Measurements from ENCODE around the gene KCNJ10. TPM values are rescaled to one million over a fixed set of nuclear protein-coding genes. Genes with fewer than 3 reads are reported as not detected.
"Not testable (repeated sequence)": the region's sequence is repeated elsewhere in the genome, so short reads cannot be mapped to it uniquely, and the experiment has no call there.

KCNJ10 gene
- polyA plus RNA-seq, 1 experiment = not detected

DNA sequence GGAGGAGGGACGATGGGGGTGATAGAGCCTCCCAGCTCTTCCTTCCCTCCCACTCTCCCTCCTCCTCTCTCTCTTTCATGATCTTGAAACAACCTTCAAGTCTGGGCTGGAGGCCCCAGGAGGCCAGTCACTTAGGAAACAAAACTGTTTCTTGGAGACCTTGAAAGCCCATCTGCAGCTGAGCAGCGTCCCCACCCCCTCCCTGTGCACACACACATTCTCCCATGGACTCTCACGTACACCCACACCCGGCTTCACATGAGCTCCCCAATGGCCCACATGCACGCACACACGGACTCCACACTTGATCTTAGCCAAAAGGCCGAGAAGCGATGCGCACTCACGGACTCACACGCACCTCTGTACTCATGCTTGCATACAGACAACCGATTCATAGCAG lies 42.4 kb upstream of the KCNJ10 start:
- Histone ChIP-seq H3K27ac (ENCODE audit: low read depth, low read length) (no peak overlapping the region), H3K27me3 (ENCODE audit: control insufficient read depth, insufficient read depth, low read length) (peaks cover 32% of the 10 kb centered on the region), H3K9me3 (ENCODE audit: control insufficient read depth, insufficient read depth, low read length) (no peaks in the 10 kb centered on the region), H3K4me3 (ENCODE audit: low read depth, low read length) (no peak overlapping the region)
- ChIA-PET CTCF (interaction anchor here (1.0 to 1.4 kb wide), 2 partner anchors 107 to 139 kb away, joined by 3 to 5 read pairs; no protein-coding TSS in a partner anchor), POLR2A (no interaction called here)
- no peak for DNase-seq (ENCODE audit: low read depth, low spot score)
- TF ChIP-seq, protein P1, sequence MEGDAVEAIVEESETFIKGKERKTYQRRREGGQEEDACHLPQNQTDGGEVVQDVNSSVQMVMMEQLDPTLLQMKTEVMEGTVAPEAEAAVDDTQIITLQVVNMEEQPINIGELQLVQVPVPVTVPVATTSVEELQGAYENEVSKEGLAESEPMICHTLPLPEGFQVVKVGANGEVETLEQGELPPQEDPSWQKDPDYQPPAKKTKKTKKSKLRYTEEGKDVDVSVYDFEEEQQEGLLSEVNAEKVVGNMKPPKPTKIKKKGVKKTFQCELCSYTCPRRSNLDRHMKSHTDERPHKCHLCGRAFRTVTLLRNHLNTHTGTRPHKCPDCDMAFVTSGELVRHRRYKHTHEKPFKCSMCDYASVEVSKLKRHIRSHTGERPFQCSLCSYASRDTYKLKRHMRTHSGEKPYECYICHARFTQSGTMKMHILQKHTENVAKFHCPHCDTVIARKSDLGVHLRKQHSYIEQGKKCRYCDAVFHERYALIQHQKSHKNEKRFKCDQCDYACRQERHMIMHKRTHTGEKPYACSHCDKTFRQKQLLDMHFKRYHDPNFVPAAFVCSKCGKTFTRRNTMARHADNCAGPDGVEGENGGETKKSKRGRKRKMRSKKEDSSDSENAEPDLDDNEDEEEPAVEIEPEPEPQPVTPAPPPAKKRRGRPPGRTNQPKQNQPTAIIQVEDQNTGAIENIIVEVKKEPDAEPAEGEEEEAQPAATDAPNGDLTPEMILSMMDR (IDR thresholded peaks at IDR 0.05; ENCODE audit: low read depth, low read length) = no peak

DNA sequence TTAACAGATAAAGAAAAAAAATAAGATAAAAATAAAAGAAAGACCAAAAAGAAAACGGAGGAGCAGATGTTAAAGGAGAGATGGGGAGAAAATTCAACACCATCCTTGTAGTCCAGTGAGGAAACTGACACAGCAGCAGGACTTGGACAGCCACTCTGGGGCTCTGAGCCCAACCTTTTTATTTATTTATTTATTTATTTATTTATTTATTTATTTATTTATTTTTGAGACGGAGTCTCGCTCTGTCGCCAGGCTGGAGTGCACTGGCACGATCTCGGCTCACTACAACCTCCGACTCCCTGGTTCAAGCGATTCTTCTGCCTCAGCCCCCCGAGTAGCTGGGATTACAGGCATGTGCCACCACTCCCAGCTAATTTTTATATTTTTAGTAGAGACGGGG lies 41.5 kb upstream of the KCNJ10 start:
- not testable (repeated sequence) for H3K9me3 ChIP-seq (ENCODE audit: control insufficient read depth, insufficient read depth, low read length); H3K4me3 ChIP-seq (ENCODE audit: low read depth, low read length); DNase-seq (ENCODE audit: low read depth, low spot score); H3K27ac ChIP-seq (ENCODE audit: low read depth, low read length)
- CTCF ChIA-PET = interaction anchor here (1.7 kb wide), 1 partner anchor 140 kb away, joined by 6 read pairs; no protein-coding TSS in a partner anchor
- POLR2A ChIA-PET = interaction anchor here (0.7 kb wide), 1 partner anchor 110 kb away, joined by 3 read pairs; no protein-coding TSS in a partner anchor
- peaks cover 33% of the 10 kb centered on the region for H3K27me3 ChIP-seq (ENCODE audit: control insufficient read depth, insufficient read depth, low read length)

DNA sequence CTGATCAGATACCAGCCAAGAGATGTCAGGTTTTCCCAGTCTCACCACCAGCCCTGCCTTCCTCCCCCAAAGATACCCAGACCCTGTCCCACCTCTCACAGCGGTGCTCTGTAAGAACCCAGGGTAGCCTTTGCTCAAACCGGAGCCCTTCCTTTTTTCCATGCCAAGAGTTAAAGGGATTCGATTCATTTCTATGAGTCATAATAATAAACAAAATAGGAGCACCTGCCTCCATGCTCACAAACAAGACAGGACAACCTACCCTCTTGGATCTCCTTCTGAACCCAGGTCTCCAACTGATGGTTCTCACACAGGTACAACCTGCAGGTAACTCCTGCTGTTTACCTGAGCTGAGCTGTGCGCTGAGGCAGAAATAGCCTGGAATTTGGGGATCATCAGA lies 39.7 kb upstream of the KCNJ10 start:
- CTCF ChIA-PET = interaction anchor here (0.9 to 3.6 kb wide), 16 partner anchors 8 to 266 kb away, joined by 3 to 21 read pairs (median 6); partner anchors contain the start of gene CASQ1
- POLR2A ChIA-PET = no interaction called here

DNA sequence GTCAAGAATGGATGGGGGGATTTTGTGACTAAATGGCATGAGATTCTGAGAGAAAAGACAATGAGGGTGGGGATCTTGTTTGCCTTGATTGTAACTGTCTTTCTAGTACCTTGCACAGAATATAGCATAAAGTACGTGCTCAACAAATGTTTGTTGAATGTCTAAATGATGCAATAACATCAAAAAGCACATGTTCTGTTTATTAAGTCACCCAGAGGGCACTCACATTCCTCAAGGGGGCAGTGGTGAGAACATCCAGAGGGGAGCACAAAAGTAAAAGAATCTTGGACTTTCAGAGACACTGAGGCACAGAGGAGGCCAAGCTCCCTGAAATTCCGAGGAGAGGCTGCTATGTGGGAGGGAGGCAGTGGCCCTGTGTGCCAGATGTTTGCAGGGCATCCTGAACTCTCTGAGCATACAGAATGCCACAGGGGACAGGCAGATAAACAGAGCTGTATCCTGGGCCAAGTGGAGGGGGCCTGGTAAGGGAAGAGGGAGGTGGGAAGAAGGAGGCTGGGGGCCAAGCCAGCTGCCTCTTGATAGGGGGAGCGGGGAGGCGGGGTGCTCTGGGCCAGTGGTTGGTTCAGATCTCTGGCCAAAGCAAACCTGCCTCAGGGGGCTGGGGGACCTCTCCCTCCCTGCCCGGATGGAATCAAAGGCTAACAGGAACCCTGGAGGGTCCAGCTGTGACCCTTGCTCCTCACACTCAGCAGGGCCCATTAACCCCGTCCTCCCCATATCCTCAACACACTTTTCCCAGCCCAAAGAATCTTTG lies 39.1 kb upstream of the KCNJ10 start:
- Histone ChIP-seq H3K9me3 (ENCODE audit: control insufficient read depth, insufficient read depth, low read length) (no peaks in the 10 kb centered on the region), H3K4me3 (ENCODE audit: low read depth, low read length) (no peak overlapping the region), H3K27me3 (ENCODE audit: control insufficient read depth, insufficient read depth, low read length) (peaks cover 16% of the 10 kb centered on the region), H3K27ac (ENCODE audit: low read depth, low read length) (no peak overlapping the region)
- CTCF ChIA-PET = interaction anchor here (0.6 to 3.6 kb wide), 21 partner anchors 8 to 498 kb away, joined by 3 to 21 read pairs (median 4); partner anchors contain the start of genes CASQ1 and KCNJ9
- DNase-seq (ENCODE audit: low read depth, low spot score) = no peak
- POLR2A ChIA-PET = no interaction called here
- TF ChIP-seq, protein P1 (IDR thresholded peaks at IDR 0.05; ENCODE audit: low read depth, low read length) = peak; percentile 55

More for the DNA sequence above, 39.7 kb upstream of the KCNJ10 start:
- DNase-seq (ENCODE audit: low read depth, low spot score) = no peak
- Histone ChIP-seq H3K4me3 (ENCODE audit: low read depth, low read length) (no peak overlapping the region), H3K27me3 (ENCODE audit: control insufficient read depth, insufficient read depth, low read length) (peaks cover 21% of the 10 kb centered on the region), H3K9me3 (ENCODE audit: control insufficient read depth, insufficient read depth, low read length) (no peaks in the 10 kb centered on the region), H3K27ac (ENCODE audit: low read depth, low read length) (no peak overlapping the region)
- TF ChIP-seq, protein P1 (IDR thresholded peaks at IDR 0.05; ENCODE audit: low read depth, low read length) = no peak

DNA sequence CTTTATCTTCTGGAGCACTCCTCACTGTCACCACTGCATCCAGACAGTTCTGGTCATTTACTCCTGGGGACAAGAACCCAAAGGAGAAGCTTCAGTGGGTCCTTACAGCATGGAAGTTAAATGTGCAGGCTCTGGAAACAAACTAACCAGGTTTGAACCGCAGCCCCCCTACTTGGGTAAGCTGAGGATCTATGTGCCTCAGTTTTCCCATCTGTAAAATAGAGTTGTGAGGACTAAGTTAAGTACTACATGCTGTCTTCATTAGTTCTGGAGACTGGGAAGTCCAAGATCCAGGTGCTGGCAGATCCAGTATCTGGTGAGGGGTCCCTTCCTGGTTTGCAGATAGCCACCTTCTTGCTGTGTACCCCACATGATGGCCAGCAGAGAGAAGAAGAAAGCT lies 37.6 kb upstream of the KCNJ10 start:
- ChIA-PET CTCF (interaction anchor here (0.6 to 3.6 kb wide), 7 partner anchors 10 to 225 kb away, joined by 3 to 21 read pairs (median 9); no protein-coding TSS in a partner anchor), POLR2A (no interaction called here)
- Histone ChIP-seq H3K27me3 (ENCODE audit: control insufficient read depth, insufficient read depth, low read length) (peaks cover 13% of the 10 kb centered on the region), H3K27ac (ENCODE audit: low read depth, low read length) (no peak overlapping the region), H3K9me3 (ENCODE audit: control insufficient read depth, insufficient read depth, low read length) (no peaks in the 10 kb centered on the region), H3K4me3 (ENCODE audit: low read depth, low read length) (no peak overlapping the region)
- TF ChIP-seq, protein P1 (IDR thresholded peaks at IDR 0.05; ENCODE audit: low read depth, low read length) = no peak
- DNase-seq (ENCODE audit: low read depth, low spot score) = no peak
